ENCODE data around the gene INTS15. TPM values are rescaled to one million over a fixed set of nuclear protein-coding genes. Genes with fewer than 3 reads are reported as not detected.

Gene INTS15
- polyA plus RNA-seq, 1 donor from 2014 or later: 36.2 TPM

GRCh38 chr7:6545398-6546126 lies 44.3 kb upstream of the INTS15 start:
- Histone ChIP-seq H4K20me1 (ENCODE audit: insufficient read depth) (no peaks in the 10 kb centered on the region), H3K36me3 (ENCODE audit: insufficient read depth, low read length) (no peaks in the 10 kb centered on the region), H3K27ac (ENCODE audit: low read length) (no peak overlapping the region), H3F3A (ENCODE audit: insufficient read depth, low read length, poor library complexity, severe bottlenecking) (no peaks in the 10 kb centered on the region), H3K27me3 (ENCODE audit: insufficient read depth, low read depth, low read length) (no peaks in the 10 kb centered on the region), H3K4me2 (ENCODE audit: low read length) (no peak overlapping the region), H3K9me2 (ENCODE audit: insufficient read depth, low read length) (no peaks in the 10 kb centered on the region), H3K9me3 (ENCODE audit: low read length) (no peaks in the 10 kb centered on the region), H3K4me3 (ENCODE audit: low read length) (no peak overlapping the region), H2AFZ (ENCODE audit: low read depth, low read length) (no peak overlapping the region), H3K9ac (ENCODE audit: low read length) (no peak overlapping the region), H3K79me2 (replicated peaks; ENCODE audit: insufficient read depth, low read length) (no peaks in the 10 kb centered on the region)
- TF ChIP-seq POLR2AphosphoS5 (IDR thresholded peaks at IDR 0.05): no peak
- no peak for TF ChIP-seq EZH2 (IDR thresholded peaks at IDR 0.05; ENCODE audit: borderline replicate concordance, insufficient read depth, low read length, poor library complexity, severe bottlenecking)
- TF ChIP-seq CTCF (IDR thresholded peaks at IDR 0.05; ENCODE audit: poor library complexity, severe bottlenecking): no peak
- TF ChIP-seq MXI1 (conservative IDR thresholded peaks at IDR 0.05; ENCODE audit: poor library complexity, severe bottlenecking): no peak
- no peak for TF ChIP-seq REST (IDR thresholded peaks at IDR 0.05; ENCODE audit: borderline replicate concordance)
- no peak for TF ChIP-seq TAF1 (IDR thresholded peaks at IDR 0.05; ENCODE audit: low read depth)
- TF ChIP-seq RAD21 (conservative IDR thresholded peaks at IDR 0.05): no peak
- TF ChIP-seq EP300 (conservative IDR thresholded peaks at IDR 0.05; ENCODE audit: poor library complexity, severe bottlenecking): no peak
- TF ChIP-seq SMC3 (conservative IDR thresholded peaks at IDR 0.05; ENCODE audit: poor library complexity): no peak

- TF ChIP-seq EZH2 (IDR thresholded peaks at IDR 0.05; ENCODE audit: borderline replicate concordance, insufficient read depth, low read length, poor library complexity, severe bottlenecking): no peak
- no peak for TF ChIP-seq RAD21 (conservative IDR thresholded peaks at IDR 0.05)
- TF ChIP-seq POLR2AphosphoS5 (IDR thresholded peaks at IDR 0.05): no peak
- TF ChIP-seq EP300 (conservative IDR thresholded peaks at IDR 0.05; ENCODE audit: poor library complexity, severe bottlenecking): no peak
- no peak for TF ChIP-seq SMC3 (conservative IDR thresholded peaks at IDR 0.05; ENCODE audit: poor library complexity)
- TF ChIP-seq TAF1 (IDR thresholded peaks at IDR 0.05; ENCODE audit: low read depth): no peak
- no peak for TF ChIP-seq CTCF (IDR thresholded peaks at IDR 0.05; ENCODE audit: poor library complexity, severe bottlenecking)
- TF ChIP-seq REST (IDR thresholded peaks at IDR 0.05; ENCODE audit: borderline replicate concordance): no peak
- TF ChIP-seq MXI1 (conservative IDR thresholded peaks at IDR 0.05; ENCODE audit: poor library complexity, severe bottlenecking): no peak
- no peaks in the 10 kb centered on the region for H3K9me2 ChIP-seq (ENCODE audit: insufficient read depth, low read length)
- no peaks in the 10 kb centered on the region for H3K27me3 ChIP-seq (ENCODE audit: insufficient read depth, low read depth, low read length)
- H3K27ac ChIP-seq (ENCODE audit: low read length): no peak overlapping the region
- no peak overlapping the region for H2AFZ ChIP-seq (ENCODE audit: low read depth, low read length)
- no peaks in the 10 kb centered on the region for H3F3A ChIP-seq (ENCODE audit: insufficient read depth, low read length, poor library complexity, severe bottlenecking)
- H3K36me3 ChIP-seq (ENCODE audit: insufficient read depth, low read length): no peaks in the 10 kb centered on the region
- no peaks in the 10 kb centered on the region for H3K9me3 ChIP-seq (ENCODE audit: low read length)
- no peaks in the 10 kb centered on the region for H4K20me1 ChIP-seq (ENCODE audit: insufficient read depth)
- no peak overlapping the region for H3K4me2 ChIP-seq (ENCODE audit: low read length)
- H3K4me3 ChIP-seq (ENCODE audit: low read length): no peak overlapping the region
- H3K79me2 ChIP-seq (replicated peaks; ENCODE audit: insufficient read depth, low read length): no peaks in the 10 kb centered on the region
- no peak overlapping the region for H3K9ac ChIP-seq (ENCODE audit: low read length)
These were observed 43.1 kb upstream of the INTS15 start for GRCh38 chr7:6546498-6547251.
